C4-2B (cell line): ENCODE data around the gene LRRC4C.

Experiments
- CTCF ChIP-seq: fragments of 450-650 bp; conservative IDR thresholded peaks from 2 replicates; pipeline ENCODE4 v1.5.1; 2017; ENCODE audit warnings: mild to moderate bottlenecking
- ZFX ChIP-seq: fragments of 450-650 bp; IDR thresholded peaks from 2 replicates; pipeline ENCODE4 v1.6.1; 2017

- TF ChIP-seq CTCF (no peak), ZFX (no peak)
Observed at GRCh38 chr11:40228662-40229061, 1230.8 kb downstream of the LRRC4C start.
